ENCODE data around the gene SLC44A3.

- TF ChIP-seq EZH2phosphoT487 (IDR thresholded peaks at IDR 0.05; ENCODE audit: unreplicated experiment), result no peak
- TF ChIP-seq, protein P1, sequence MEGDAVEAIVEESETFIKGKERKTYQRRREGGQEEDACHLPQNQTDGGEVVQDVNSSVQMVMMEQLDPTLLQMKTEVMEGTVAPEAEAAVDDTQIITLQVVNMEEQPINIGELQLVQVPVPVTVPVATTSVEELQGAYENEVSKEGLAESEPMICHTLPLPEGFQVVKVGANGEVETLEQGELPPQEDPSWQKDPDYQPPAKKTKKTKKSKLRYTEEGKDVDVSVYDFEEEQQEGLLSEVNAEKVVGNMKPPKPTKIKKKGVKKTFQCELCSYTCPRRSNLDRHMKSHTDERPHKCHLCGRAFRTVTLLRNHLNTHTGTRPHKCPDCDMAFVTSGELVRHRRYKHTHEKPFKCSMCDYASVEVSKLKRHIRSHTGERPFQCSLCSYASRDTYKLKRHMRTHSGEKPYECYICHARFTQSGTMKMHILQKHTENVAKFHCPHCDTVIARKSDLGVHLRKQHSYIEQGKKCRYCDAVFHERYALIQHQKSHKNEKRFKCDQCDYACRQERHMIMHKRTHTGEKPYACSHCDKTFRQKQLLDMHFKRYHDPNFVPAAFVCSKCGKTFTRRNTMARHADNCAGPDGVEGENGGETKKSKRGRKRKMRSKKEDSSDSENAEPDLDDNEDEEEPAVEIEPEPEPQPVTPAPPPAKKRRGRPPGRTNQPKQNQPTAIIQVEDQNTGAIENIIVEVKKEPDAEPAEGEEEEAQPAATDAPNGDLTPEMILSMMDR (conservative IDR thresholded peaks at IDR 0.05; ENCODE audit: low read depth in 2 of 2), result no peak
- no peak for TF ChIP-seq EZH2 (IDR thresholded peaks at IDR 0.05; ENCODE audit: low read depth, unreplicated experiment)
- no peak for TF ChIP-seq POLR2AphosphoS5 (IDR thresholded peaks at IDR 0.05; ENCODE audit: low read depth)
- no peak for TF ChIP-seq REST (IDR thresholded peaks at IDR 0.05; ENCODE audit: unreplicated experiment)
- TF ChIP-seq CREB1 (CRISPR knock-in tag; IDR thresholded peaks at IDR 0.05; ENCODE audit: low read depth), result no peak
Observed at GRCh38 chr1:94796266-94796665, 23.9 kb upstream of the SLC44A3 start.

All from GM23338 (cell line).